Measurements from ENCODE around the gene PPP2R5E.
"Not testable (repeated sequence)": the region's sequence is repeated elsewhere in the genome, so short reads cannot be mapped to it uniquely, and the experiment has no call there.

The PPP2R5E gene

GRCh38 chr14:63383776-63384367, 159.3 kb downstream of the PPP2R5E start:
- no peak for DNase-seq (ENCODE audit: low read depth in 2 of 2)

GRCh38 chr14:63378444-63378843, 164.7 kb downstream of the PPP2R5E start:
- no peak for DNase-seq (ENCODE audit: low read depth in 2 of 2)

DNA sequence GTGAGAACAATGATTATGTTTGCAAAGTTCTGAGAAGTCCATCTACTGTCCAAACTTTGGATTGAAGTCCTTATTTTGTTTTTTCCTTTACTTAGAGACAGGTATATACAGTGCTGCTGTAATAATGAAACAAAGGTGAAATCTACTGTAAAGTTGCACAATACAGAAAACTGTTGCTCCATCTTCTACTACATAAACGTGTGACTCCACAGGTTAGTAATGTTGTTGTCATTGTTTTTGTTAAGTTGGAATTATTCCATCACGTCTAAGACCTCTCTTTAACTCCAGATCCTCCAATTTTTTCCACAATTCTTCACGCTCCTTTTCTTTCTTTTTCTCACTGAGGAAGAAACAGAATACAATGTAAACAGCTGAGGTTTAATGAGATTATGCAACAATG, 167.4 kb downstream of the PPP2R5E start:
- DNase-seq (ENCODE audit: low read depth in 2 of 2): no peak

GRCh38 chr14:63371613-63372012, 171.6 kb downstream of the PPP2R5E start:
- DNase-seq (ENCODE audit: low read depth in 2 of 2): not testable (repeated sequence)

DNA sequence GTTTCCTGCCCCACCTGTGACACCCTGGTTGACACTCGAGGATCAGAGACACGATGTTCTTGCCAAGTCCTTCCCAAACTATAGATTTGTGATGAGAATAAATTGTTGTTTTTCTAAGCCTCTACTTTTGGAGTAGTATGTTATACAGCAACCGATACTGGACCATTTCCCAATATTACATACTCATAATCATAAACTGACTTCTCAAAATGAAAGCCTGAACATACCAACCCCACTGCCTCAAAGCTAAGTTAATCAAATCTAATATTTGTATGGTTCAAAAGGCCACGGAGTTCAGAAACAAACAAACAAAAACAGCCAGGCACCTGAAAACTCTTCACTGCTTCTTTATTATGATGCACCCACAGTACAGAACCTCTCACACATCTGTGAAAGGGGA, 172.1 kb downstream of the PPP2R5E start:
- no peak for DNase-seq (ENCODE audit: low read depth in 2 of 2)

DNA sequence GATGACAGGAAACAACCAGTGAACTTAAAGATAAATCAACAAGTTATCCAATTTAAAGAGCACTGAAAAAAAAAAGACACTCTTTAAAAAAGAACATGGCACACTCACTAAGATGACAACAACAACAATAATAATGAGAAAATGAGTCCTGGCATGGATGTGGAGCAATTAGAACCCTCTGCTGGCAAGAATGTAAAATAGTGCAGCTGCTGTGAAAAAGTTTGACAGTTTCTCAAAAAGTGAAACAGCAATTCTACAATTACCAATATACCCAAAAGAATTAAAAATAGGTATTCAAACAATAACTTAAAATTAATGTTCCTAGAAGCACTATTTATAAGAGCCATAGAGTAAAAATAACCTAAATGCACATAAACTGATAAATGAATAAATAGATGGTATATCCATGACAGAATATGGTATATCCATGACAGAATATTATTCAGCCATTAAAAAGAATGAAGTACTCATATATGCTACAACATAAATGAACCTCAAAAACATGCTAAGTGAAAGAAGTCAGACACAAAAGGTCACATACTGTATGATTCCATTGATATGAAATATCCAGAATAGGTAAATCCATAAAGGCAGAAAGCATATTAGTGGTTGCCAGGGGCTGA, 175.3 kb downstream of the PPP2R5E start:
- DNase-seq (ENCODE audit: low read depth in 2 of 2): no peak

GRCh38 chr14:63362389-63362819, 180.8 kb downstream of the PPP2R5E start:
- no peak for DNase-seq (ENCODE audit: low read depth in 2 of 2)

DNA sequence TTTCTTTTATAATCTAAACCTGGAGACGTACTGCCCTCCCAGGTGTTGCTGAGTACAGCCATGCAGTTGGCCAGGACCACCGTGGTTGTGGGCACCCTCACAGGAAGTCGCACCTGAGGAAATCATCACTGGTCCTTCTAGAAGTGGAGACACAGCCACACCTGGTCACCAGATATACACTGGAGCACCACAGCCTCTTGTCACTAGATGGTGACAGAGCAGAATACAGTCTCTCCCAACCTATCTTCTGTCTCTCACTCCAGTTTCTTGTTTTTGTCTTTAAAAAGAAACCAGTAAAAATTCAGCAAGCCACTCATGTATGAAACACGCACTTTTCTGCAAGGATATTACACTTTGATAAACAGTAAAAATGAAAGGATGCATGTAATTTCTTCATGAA, 181.4 kb downstream of the PPP2R5E start:
- DNase-seq (ENCODE audit: low read depth in 2 of 2): no peak

- no peak for DNase-seq (ENCODE audit: low read depth in 2 of 2)
These were observed 185.3 kb downstream of the PPP2R5E start for GRCh38 chr14:63357841-63358240.

- DNase-seq (ENCODE audit: low read depth in 2 of 2): no peak
These were observed 197.4 kb downstream of the PPP2R5E start for GRCh38 chr14:63345826-63346225.

DNA sequence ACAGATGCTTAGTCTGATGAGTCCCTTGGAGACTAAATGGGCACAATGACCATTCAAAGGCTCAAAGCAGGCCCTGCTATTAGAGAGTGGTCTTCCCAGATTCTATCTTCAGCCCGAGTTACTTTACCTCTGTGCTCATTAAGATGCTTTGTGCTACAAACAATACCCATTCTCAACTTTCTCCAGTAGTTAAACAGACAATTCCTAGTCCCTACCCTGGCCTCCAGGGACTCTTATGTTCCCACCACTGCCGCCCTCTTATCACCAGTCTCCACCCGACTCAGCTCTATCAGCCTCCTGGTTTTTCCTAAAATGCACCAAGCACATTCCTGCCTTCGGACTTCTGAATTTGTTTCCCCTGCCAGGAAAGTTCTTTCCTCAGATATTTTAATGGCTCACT, 198.8 kb downstream of the PPP2R5E start:
- DNase-seq (ENCODE audit: low read depth in 2 of 2): no peak

DNA sequence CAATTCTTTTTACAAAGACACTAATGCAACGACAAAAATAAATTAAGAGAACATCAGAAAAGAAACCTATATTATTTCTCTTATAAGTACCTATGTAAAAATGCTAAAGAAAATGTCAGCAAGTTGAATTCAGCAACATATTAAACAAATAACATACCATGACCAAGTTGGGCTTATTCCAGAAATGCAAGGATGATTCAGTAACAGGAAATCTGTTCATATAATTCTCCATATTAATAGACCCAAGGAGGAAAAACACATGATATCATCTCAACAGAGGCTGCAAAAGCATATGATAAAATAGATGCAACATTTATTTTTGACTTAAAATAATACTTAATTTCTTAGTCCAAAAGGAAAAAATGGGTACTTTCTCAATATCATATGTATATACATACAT, 199.3 kb downstream of the PPP2R5E start:
- DNase-seq (ENCODE audit: low read depth in 2 of 2): peak; percentile 33 to 34

GRCh38 chr14:63342371-63342770, 200.8 kb downstream of the PPP2R5E start:
- no peak for DNase-seq (ENCODE audit: low read depth in 2 of 2)

DNA sequence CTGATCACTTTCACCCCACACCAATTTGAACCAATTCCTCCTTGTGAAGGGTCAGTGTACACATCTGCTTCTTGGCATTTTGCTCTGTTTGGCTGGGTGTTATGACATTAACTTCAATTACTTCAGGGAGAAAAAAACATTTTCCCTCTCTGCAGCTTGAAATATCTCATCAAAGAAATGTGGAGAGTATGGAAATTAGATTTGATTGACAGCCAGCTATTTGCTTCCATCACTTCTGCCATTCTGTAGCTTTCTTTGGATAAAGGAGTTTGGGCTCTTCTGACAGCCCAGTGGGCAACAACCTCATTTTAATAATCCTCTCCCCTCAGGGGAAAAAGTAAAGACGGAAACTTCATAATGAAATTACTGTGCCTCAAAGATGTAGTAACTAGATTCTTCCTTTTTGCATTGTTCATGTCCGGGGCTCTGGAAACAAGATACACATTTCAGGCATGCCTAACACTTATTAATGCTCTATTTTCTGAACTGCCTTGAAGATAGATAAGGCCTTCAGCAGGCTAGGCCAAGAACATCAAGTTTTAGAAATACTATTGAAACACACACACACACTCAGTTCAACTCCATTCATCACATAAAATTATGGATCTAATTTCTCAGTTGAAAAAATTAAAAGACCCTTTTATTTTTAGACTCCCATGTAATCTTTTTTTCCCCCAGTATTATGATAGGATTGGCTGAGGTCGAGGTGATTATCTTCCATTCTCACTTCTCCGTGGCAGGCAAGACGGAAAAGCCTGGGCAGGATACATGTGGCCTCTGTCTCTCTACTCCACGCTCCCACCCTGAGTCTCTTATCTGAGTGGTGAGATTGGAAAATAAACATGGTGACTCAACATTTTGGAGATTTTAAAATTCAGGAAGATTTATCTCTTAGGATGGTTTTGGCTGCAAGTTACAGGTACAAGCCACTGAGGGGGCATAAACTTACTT, 214.1 kb downstream of the PPP2R5E start:
- DNase-seq (ENCODE audit: low read depth in 2 of 2): no peak

GRCh38 chr14:63326840-63327239, 216.3 kb downstream of the PPP2R5E start:
- no peak for DNase-seq (ENCODE audit: low read depth in 2 of 2)

DNA sequence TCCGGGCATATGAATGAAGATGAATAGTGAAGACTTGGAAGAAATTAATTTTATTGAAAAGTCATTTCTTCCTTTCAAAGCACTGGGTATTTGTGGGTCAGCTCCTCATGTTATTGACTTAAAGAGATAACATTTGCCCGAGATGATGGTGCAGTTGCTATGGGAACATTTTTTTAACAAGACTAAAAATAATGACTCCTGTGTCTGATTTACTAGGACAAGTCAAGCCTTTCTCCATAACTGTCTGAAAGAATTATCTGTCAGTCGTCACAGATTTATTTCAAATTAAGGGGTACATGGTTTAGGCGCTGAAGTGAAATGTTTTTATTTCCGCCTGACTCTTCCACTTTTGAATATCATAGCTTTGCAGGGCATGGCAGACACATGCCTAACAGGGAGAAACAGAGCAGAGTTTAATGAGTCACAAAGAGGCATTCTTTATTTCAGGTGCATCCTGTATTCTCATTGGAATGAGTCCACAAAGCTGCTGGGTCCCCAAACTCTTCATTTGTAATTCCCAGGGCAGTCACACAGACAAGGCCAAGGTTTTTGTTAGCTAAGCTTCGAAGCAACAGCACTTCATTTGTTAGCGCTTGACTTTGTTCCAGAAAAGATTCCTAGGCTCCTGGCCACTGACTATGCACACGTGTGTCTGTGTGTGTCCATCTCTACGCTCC, 220.1 kb downstream of the PPP2R5E start:
- DNase-seq (ENCODE audit: low read depth in 2 of 2): no peak

DNA sequence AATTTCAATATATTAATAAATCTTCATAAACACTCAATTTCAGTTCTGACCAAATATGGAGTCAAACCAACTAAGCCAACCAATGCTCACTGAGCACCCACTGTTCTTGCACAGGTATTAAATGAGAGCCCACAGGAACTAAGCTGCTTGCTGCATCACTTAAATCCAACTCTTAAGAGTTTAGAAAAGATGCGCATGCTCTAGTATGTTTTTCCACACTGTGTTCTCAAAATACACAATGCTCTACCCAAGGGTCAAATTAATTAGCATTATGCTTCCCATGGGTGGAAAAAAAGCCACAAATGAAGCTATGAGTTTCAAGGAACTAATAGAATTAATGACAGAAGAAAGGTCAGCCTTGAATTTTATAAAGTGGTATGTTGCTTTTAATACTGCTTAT, 220.7 kb downstream of the PPP2R5E start:
- DNase-seq (ENCODE audit: low read depth in 2 of 2): no peak
